Tibial nerve (tissue), 4 donors: ENCODE data around the gene COPS7B. TPM values are rescaled to one million over a fixed set of nuclear protein-coding genes. Genes with fewer than 3 reads are reported as not detected.
"Not testable (repeated sequence)": the region's sequence is repeated elsewhere in the genome, so short reads cannot be mapped to it uniquely, and the experiment has no call there.

Source experiments
- DNase-seq, 2 donors: peaks; one replicate each; pipeline ENCODE4 v3.0.0-alpha.2; 2019; ENCODE audit warnings: low spot score in 2 of 2
- H3K27ac ChIP-seq, 4 donors: fragments of 200-600 bp; sonication (generic) in 3 of 4; one replicate each; pipeline ENCODE4 v1.5.1; 2017 to 2019; ENCODE audit warnings: mild to moderate bottlenecking in 1 of 4
- H3K27me3 ChIP-seq, 2 donors: fragments of 200-600 bp; sonication (generic) in 1 of 2; one replicate each; pipeline versions ENCODE4 v1.5.1 to v1.6.0; 2017 to 2019
- H3K36me3 ChIP-seq, 3 donors: fragments of 200-600 bp; sonication (generic); one replicate each; pipeline ENCODE4 v1.5.1; 2018 to 2019
- H3K4me1 ChIP-seq, 4 donors: fragments of 200-600 bp; sonication (generic) in 3 of 4; one replicate each; pipeline ENCODE4 v1.5.1; 2017 to 2019
- H3K4me3 ChIP-seq, 4 donors: fragments of 200-600 bp; sonication (generic) in 3 of 4; one replicate each; pipeline ENCODE4 v1.5.1; 2017 to 2019; ENCODE audit warnings: mild to moderate bottlenecking in 1 of 4, moderate library complexity in 1 of 4
- H3K9me3 ChIP-seq, 4 donors: fragments of 200-600 bp; sonication (generic) in 3 of 4; one replicate each; pipeline ENCODE4 v1.5.1; 2017 to 2019
- CTCF ChIP-seq, 5 experiments: fragments of 200-600 bp in 3 of 5; fragments of 450-650 bp in 2 of 5; sonication (generic) in 3 of 5; IDR thresholded peaks; one replicate each; pipeline ENCODE4 v1.5.1; 2016 to 2019; ENCODE audit warnings: antibody characterized with exemption in 5 of 5, mild to moderate bottlenecking in 3 of 5, moderate library complexity in 2 of 5
- EP300 ChIP-seq, 2 donors: sonication (generic); formaldehyde crosslinking; IDR thresholded peaks; one replicate each; pipeline ENCODE4 v1.6.1; 2017; ENCODE audit warnings: antibody characterized with exemption in 2 of 2, mild to moderate bottlenecking in 1 of 2
- POLR2A ChIP-seq, 2 donors: fragments of 450-650 bp; IDR thresholded peaks; one replicate each; pipeline ENCODE4 v1.6.1; 2017; ENCODE audit warnings: antibody characterized with exemption in 2 of 2, mild to moderate bottlenecking in 2 of 2, moderate library complexity in 2 of 2
- WGBS, 2 donors: methylation state at CpG; one replicate each; pipeline ENCODE4 v1.1.5; 2018; 5-methylcytosine and 5-hydroxymethylcytosine counted together
- total RNA-seq, 4 donors: library from RNA; depleted of rRNA; stranded (reverse); fragments of >200 nt; gene quantifications; one replicate each; pipeline ENCODE4 v1.1.0, GENCODE V29; 2016

The COPS7B gene
- total RNA-seq = 10 to 100 TPM; 26.0 to 89.4 (median 42.5) TPM

GRCh38 chr2:231786177-231786916 lies at the start of gene COPS7B:
COPS7B (plus strand) TSS chr2:231786445; CDS start chr2:231788571, 2,126 bp downstream.
- Histone ChIP-seq H3K27me3 (no peaks in the 10 kb centered on the region), H3K4me1 (peaks cover 0 to 73% (median 29%) of the 10 kb centered on the region in 4 donors), H3K4me3 (peak within 1 kb of the TSS; percentile 74 to 86 (median 78)), H3K27ac (peak within 1 kb of the TSS; percentile 51 to 79 (median 76)), H3K36me3 (peaks cover 0 to 22% (median 0%) of the 10 kb centered on the region in 3 donors), H3K9me3 (no peaks in the 10 kb centered on the region)
- WGBS, 2 donors = 1 to 2% methylated on average over 50 to 63 of the region's 69 CpGs
- peak; percentile 48 to 56 for DNase-seq
- peak in 1 of 2 donors; percentile 87 for TF ChIP-seq EP300 (IDR thresholded peaks at IDR 0.05)
- no peak for TF ChIP-seq POLR2A (IDR thresholded peaks at IDR 0.05)
- TF ChIP-seq CTCF (IDR thresholded peaks at IDR 0.05) = peak in 3 of 5 experiments; percentile 25 to 39 (median 34)

- no peak overlapping the region for H3K27ac ChIP-seq
- H3K9me3 ChIP-seq = no peaks in the 10 kb centered on the region
- peaks cover 0 to 44% (median 0%) of the 10 kb centered on the region in 3 donors for H3K36me3 ChIP-seq
- H3K4me1 ChIP-seq = no peaks in the 10 kb centered on the region
- no peaks in the 10 kb centered on the region for H3K27me3 ChIP-seq
- TF ChIP-seq POLR2A (IDR thresholded peaks at IDR 0.05) (no peak), EP300 (IDR thresholded peaks at IDR 0.05) (no peak), CTCF (IDR thresholded peaks at IDR 0.05) (no peak)
- whole genome bisulfite sequencing, 2 donors = 80 to 82% methylated on average over 7 of the region's 7 CpGs
- DNase-seq = no peak
- no peak overlapping the region for H3K4me3 ChIP-seq
Observed at GRCh38 chr2:231737761-231738160, 48.5 kb upstream of the COPS7B start.

GRCh38 chr2:231743376-231744116 lies 42.7 kb upstream of the COPS7B start:
- TF ChIP-seq POLR2A (IDR thresholded peaks at IDR 0.05) (no peak), CTCF (IDR thresholded peaks at IDR 0.05) (no peak), EP300 (IDR thresholded peaks at IDR 0.05) (no peak)

GRCh38 chr2:231745303-231746038 lies 40.8 kb upstream of the COPS7B start:
- no peak for DNase-seq
- TF ChIP-seq CTCF (IDR thresholded peaks at IDR 0.05) = no peak
- no peak for TF ChIP-seq EP300 (IDR thresholded peaks at IDR 0.05)
- TF ChIP-seq POLR2A (IDR thresholded peaks at IDR 0.05) = no peak
- Histone ChIP-seq H3K9me3 (no peaks in the 10 kb centered on the region), H3K36me3 (no peaks in the 10 kb centered on the region), H3K27me3 (no peaks in the 10 kb centered on the region), H3K4me3 (no peak overlapping the region), H3K27ac (no peak overlapping the region), H3K4me1 (no peaks in the 10 kb centered on the region)
- 72 to 75% methylated on average over 6 of the region's 6 CpGs for WGBS, 2 donors

More at GRCh38 chr2:231743376-231744116, 42.7 kb upstream of the COPS7B start:
- Histone ChIP-seq H3K36me3 (peaks cover 0 to 4% (median 0%) of the 10 kb centered on the region in 3 donors), H3K27ac (no peak overlapping the region), H3K27me3 (no peaks in the 10 kb centered on the region), H3K4me3 (no peak overlapping the region), H3K4me1 (no peaks in the 10 kb centered on the region), H3K9me3 (no peaks in the 10 kb centered on the region)
- DNase-seq = no peak
- WGBS, 2 donors = 33 to 37% methylated on average over 9 of the region's 9 CpGs

GRCh38 chr2:231748153-231748896 lies 37.9 kb upstream of the COPS7B start:
- 84 to 90% methylated on average over 6 of the region's 6 CpGs for WGBS, 2 donors
- H3K9me3 ChIP-seq, H3K27ac ChIP-seq, H3K36me3 ChIP-seq, DNase-seq, H3K27me3 ChIP-seq, H3K4me3 ChIP-seq, H3K4me1 ChIP-seq: not testable (repeated sequence)

- H3K4me3 ChIP-seq, DNase-seq: not testable (repeated sequence)
- WGBS, 2 donors = 93% methylated on average over 10 of the region's 10 CpGs
Observed at GRCh38 chr2:231749016-231749415, 37.2 kb upstream of the COPS7B start.

More at GRCh38 chr2:231749016-231749415, 37.2 kb upstream of the COPS7B start:
- H3K27ac ChIP-seq, H3K27me3 ChIP-seq, H3K4me1 ChIP-seq, H3K36me3 ChIP-seq, H3K9me3 ChIP-seq: not testable (repeated sequence)
